ENCODE results near the gene TSPAN31. TPM values are rescaled to one million over a fixed set of nuclear protein-coding genes. Genes with fewer than 3 reads are reported as not detected.

Gene TSPAN31
- total and polyA plus RNA-seq, 2 of the 8 experiments (the other 6 are each of a cell fraction or from before 2014, with no cell fraction given), result 15.8 to 31.4 TPM

- TF ChIP-seq SIX5 (IDR thresholded peaks at IDR 0.05; ENCODE audit: low read depth, low read length) (no peak), KDM1A (IDR thresholded peaks at IDR 0.05; ENCODE audit: borderline replicate concordance, low read length) (no peak), ZNF274 (IDR thresholded peaks at IDR 0.05; ENCODE audit: borderline replicate concordance, extremely low read depth, low read length) (no peak), MAX (IDR thresholded peaks at IDR 0.05) (no peak), NANOG (IDR thresholded peaks at IDR 0.05; ENCODE audit: insufficient read depth, low read depth, low read length, poor library complexity, severe bottlenecking) (no peak), POLR2AphosphoS5 (IDR thresholded peaks at IDR 0.05; ENCODE audit: low read depth, low read length) (no peak)
Observed at GRCh38 chr12:57783466-57783801, 38.6 kb downstream of the TSPAN31 start (continued).

All from H1 (cell line).